GM13977 (cell line): Measurements from ENCODE around the gene NFE2.

ENCODE experiments used
- DNase-seq: peaks from one replicate; pipeline ENCODE4 v3.0.0; 2012; ENCODE audit warnings: low spot score
- CTCF ChIP-seq: IDR thresholded peaks from 2 replicates; pipeline ENCODE4 v1.5.1; 2012; ENCODE audit warnings: mild to moderate bottlenecking, control low read depth; ENCODE audit not compliant: insufficient read depth; ENCODE audit errors: extremely low read depth, missing control alignments
- in situ Hi-C: fragments of 300-500 bp; cut with MboI; formaldehyde crosslinking; loops from one replicate; pipeline ENCODE4 v1.12.0; 2022; ENCODE audit warnings: low sequenced_read_pairs, low pct_unique_long_range_greater_than_20kb, mixed read lengths, inconsistent platforms; ENCODE audit not compliant: unreplicated experiment

Gene NFE2

GRCh38 chr12:54249489-54249888, 51.3 kb downstream of the NFE2 start:
- no peak for DNase-seq
- in situ Hi-C loops, result no loop called here
- TF ChIP-seq CTCF, result no peak

- in situ Hi-C loops, result no loop called here
- DNase-seq, result no peak
- no peak for TF ChIP-seq CTCF
Measured at GRCh38 chr12:54246011-54246641, 54.7 kb downstream of the NFE2 start.
